Measurements from ENCODE around the gene MOSPD3. TPM values are rescaled to one million over a fixed set of nuclear protein-coding genes. Genes with fewer than 3 reads are reported as not detected.

Gene MOSPD3
- total and polyA plus RNA-seq, 2 experiments from 2014 or later = 8.8 to 44.4 TPM

- Histone ChIP-seq H3K9me2 (replicated peaks; ENCODE audit: insufficient read depth) (no peaks in the 10 kb centered on the region), H3K27ac (no peak overlapping the region), H3K9me3 (ENCODE audit: low read depth) (no peaks in the 10 kb centered on the region), H2AFZ (no peak overlapping the region), H3K27me3 (no peaks in the 10 kb centered on the region), H4K20me1 (ENCODE audit: insufficient read depth, poor library complexity, severe bottlenecking) (no peaks in the 10 kb centered on the region), H3K79me2 (peaks cover 3% of the 10 kb centered on the region), H3K4me1 (ENCODE audit: insufficient read depth) (peaks cover 13% of the 10 kb centered on the region), H3K36me3 (replicated peaks; ENCODE audit: insufficient read depth, low read depth) (no peaks in the 10 kb centered on the region), H3K4me3 (no peak overlapping the region), H3K4me2 (no peak overlapping the region)
- 87% methylated on average over 9 of the region's 9 CpGs for WGBS (ENCODE audit: low lambda C conversion rate, missing lambda C conversion rate)
- DNase-seq (ENCODE audit: low spot score) = no peak
- no peak for TF ChIP-seq CTCF (IDR thresholded peaks at IDR 0.05; ENCODE audit: poor library complexity)
- TF ChIP-seq EZH2phosphoT487 (IDR thresholded peaks at IDR 0.05; ENCODE audit: low read depth, severe bottlenecking, unreplicated experiment) = no peak
- no peak for TF ChIP-seq EZH2 (IDR thresholded peaks at IDR 0.05; ENCODE audit: borderline replicate concordance)
Measured at GRCh38 chr7:100600730-100601038, 11.7 kb upstream of the MOSPD3 start.

- no peaks in the 10 kb centered on the region for H3K9me3 ChIP-seq (ENCODE audit: low read depth)
- H3K27ac ChIP-seq = peak overlapping the region; percentile 93
- peaks cover 3% of the 10 kb centered on the region for H3K79me2 ChIP-seq
- H3K9me2 ChIP-seq (replicated peaks; ENCODE audit: insufficient read depth) = no peaks in the 10 kb centered on the region
- TF ChIP-seq CTCF (IDR thresholded peaks at IDR 0.05; ENCODE audit: poor library complexity) (no peak), EZH2 (IDR thresholded peaks at IDR 0.05; ENCODE audit: borderline replicate concordance) (no peak), EZH2phosphoT487 (IDR thresholded peaks at IDR 0.05; ENCODE audit: low read depth, severe bottlenecking, unreplicated experiment) (no peak)
- H3K4me3 ChIP-seq = peak overlapping the region; percentile 45
- WGBS (ENCODE audit: low lambda C conversion rate, missing lambda C conversion rate) = 30% methylated on average over 16 of the region's 21 CpGs
- peak overlapping the region; percentile 88 for H2AFZ ChIP-seq
- no peaks in the 10 kb centered on the region for H4K20me1 ChIP-seq (ENCODE audit: insufficient read depth, poor library complexity, severe bottlenecking)
- H3K36me3 ChIP-seq (replicated peaks; ENCODE audit: insufficient read depth, low read depth) = no peaks in the 10 kb centered on the region
- peak overlapping the region; percentile 100 for H3K4me2 ChIP-seq
- peak; percentile 86 for DNase-seq (ENCODE audit: low spot score)
- no peaks in the 10 kb centered on the region for H3K27me3 ChIP-seq
- peaks cover 15% of the 10 kb centered on the region for H3K4me1 ChIP-seq (ENCODE audit: insufficient read depth)
Measured at GRCh38 chr7:100602889-100603725, 9.2 kb upstream of the MOSPD3 start.

- Histone ChIP-seq H3K4me2 (peak overlapping the region; percentile 100), H3K79me2 (peaks cover 3% of the 10 kb centered on the region), H3K4me3 (peak overlapping the region; percentile 45), H3K27ac (peak overlapping the region; percentile 93), H2AFZ (peak overlapping the region; percentile 88), H3K4me1 (ENCODE audit: insufficient read depth) (peaks cover 15% of the 10 kb centered on the region), H3K9me3 (ENCODE audit: low read depth) (no peaks in the 10 kb centered on the region), H4K20me1 (ENCODE audit: insufficient read depth, poor library complexity, severe bottlenecking) (no peaks in the 10 kb centered on the region), H3K27me3 (no peaks in the 10 kb centered on the region), H3K36me3 (replicated peaks; ENCODE audit: insufficient read depth, low read depth) (no peaks in the 10 kb centered on the region), H3K9me2 (replicated peaks; ENCODE audit: insufficient read depth) (no peaks in the 10 kb centered on the region)
- no peak for DNase-seq (ENCODE audit: low spot score)
- 11% methylated on average over 10 of the region's 10 CpGs for WGBS (ENCODE audit: low lambda C conversion rate, missing lambda C conversion rate)
- TF ChIP-seq EZH2 (IDR thresholded peaks at IDR 0.05; ENCODE audit: borderline replicate concordance) (no peak), CTCF (IDR thresholded peaks at IDR 0.05; ENCODE audit: poor library complexity) (no peak), EZH2phosphoT487 (IDR thresholded peaks at IDR 0.05; ENCODE audit: low read depth, severe bottlenecking, unreplicated experiment) (no peak)
Measured at GRCh38 chr7:100603726-100604027, 8.7 kb upstream of the MOSPD3 start.
